PC-3 (cell line): Measurements from ENCODE around the gene CLK2. TPM values are rescaled to one million over a fixed set of nuclear protein-coding genes. Genes with fewer than 3 reads are reported as not detected.

Experiments
- ATAC-seq: fragments of 200-7000 bp; cut with Tn5 transposase; 2 replicates; pipeline ENCODE4 v1.9.1; 2020; ENCODE audit warnings: mild to moderate bottlenecking, moderate library complexity
- BruUV-seq: library from RNA; stranded (reverse); fragments of 400-500 nt; replicated peaks from 2 replicates; lab custom pipeline; 2021; lab: Mats Ljungman, UMichigan
- CTCF ChIA-PET: fragments of 300-600 bp; sonication (Branson Sonifier 250); formaldehyde crosslinking; loops from one replicate; lab custom pipeline; 2022; ENCODE audit warnings: antibody characterized with exemption; lab: Charles Lee
- POLR2A ChIA-PET: fragments of 300-600 bp; sonication (Branson Sonifier 250); formaldehyde crosslinking; loops from one replicate; lab custom pipeline; 2022; ENCODE audit warnings: antibody characterized with exemption; ENCODE audit not compliant: unreplicated experiment; lab: Charles Lee
- DNase-seq: peaks from one replicate; pipeline ENCODE4 v3.0.0-alpha.2; 2015
- H2AFZ ChIP-seq: fragments of 300-600 bp; sonication (generic); 2 replicates; pipeline ENCODE4 v1.6.0; 2016; ENCODE audit warnings: antibody characterized with exemption, low read length
- H3F3A ChIP-seq: fragments of 300-600 bp; sonication (generic); one replicate; pipeline ENCODE4 v1.6.0; 2017; ENCODE audit warnings: antibody characterized with exemption, low read length, control low read depth, mild to moderate bottlenecking; ENCODE audit not compliant: unreplicated experiment
- H3K27ac ChIP-seq: fragments of 300-600 bp; sonication (generic); 2 replicates; pipeline ENCODE4 v1.5.1; 2016; ENCODE audit warnings: mild to moderate bottlenecking, low read length
- H3K27me3 ChIP-seq: fragments of 300-600 bp; sonication (generic); 2 replicates; pipeline ENCODE4 v1.6.1; 2016; ENCODE audit warnings: low read length, mixed read lengths
- H3K36me3 ChIP-seq: fragments of 300-600 bp; sonication (generic); 2 replicates; pipeline ENCODE4 v1.6.1; 2016; ENCODE audit warnings: low read depth, mixed run types, low read length, mixed read lengths
- H3K4me1 ChIP-seq: fragments of 300-600 bp; sonication (generic); 2 replicates; pipeline ENCODE4 v1.5.1; 2016; ENCODE audit warnings: low read length; ENCODE audit not compliant: insufficient read depth
- H3K4me2 ChIP-seq: fragments of 300-600 bp; sonication (generic); 2 replicates; pipeline ENCODE4 v1.6.0; 2016; ENCODE audit warnings: low read length
- H3K4me3 ChIP-seq: fragments of 300-600 bp; sonication (generic); 2 replicates; pipeline ENCODE4 v1.5.1; 2016; ENCODE audit warnings: mild to moderate bottlenecking, low read length, mixed read lengths
- H3K79me2 ChIP-seq: fragments of 300-600 bp; sonication (generic); 2 replicates; pipeline ENCODE4 v1.6.1; 2017; ENCODE audit warnings: low read length, mixed read lengths
- H3K9ac ChIP-seq: fragments of 300-600 bp; sonication (generic); 2 replicates; pipeline ENCODE4 v1.6.0; 2016; ENCODE audit warnings: mild to moderate bottlenecking, low read length
- H3K9me2 ChIP-seq: fragments of 300-600 bp; sonication (generic); replicated peaks from 2 replicates; pipeline ENCODE4 v1.6.1; 2016; ENCODE audit warnings: mixed run types, low read length, mixed read lengths
- H3K9me3 ChIP-seq: fragments of 300-600 bp; sonication (generic); 2 replicates; pipeline ENCODE4 v1.6.1; 2016; ENCODE audit warnings: low read length, mixed read lengths
- H4K20me1 ChIP-seq: fragments of 300-600 bp; sonication (generic); 2 replicates; pipeline ENCODE4 v1.6.1; 2016; ENCODE audit warnings: low read length, mixed read lengths
- EZH2 ChIP-seq: fragments of 300-600 bp; sonication (generic); IDR thresholded peaks from one replicate; pipeline ENCODE4 v1.6.1; 2017; ENCODE audit warnings: antibody characterized with exemption, mild to moderate bottlenecking, low read length; ENCODE audit not compliant: unreplicated experiment
- EZH2phosphoT487 ChIP-seq: fragments of 300-600 bp; sonication (generic); IDR thresholded peaks from 2 replicates; pipeline ENCODE4 v1.6.1; 2018; ENCODE audit warnings: mild to moderate bottlenecking, antibody characterized with exemption, low read length, borderline replicate concordance
- intact Hi-C: fragments of 100-400 bp; cut with micrococcal nuclease; formaldehyde crosslinking; loops from 2 replicates; pipeline ENCODE4 v1.9.0; 2023
- total RNA-seq: library from RNA; depleted of rRNA; stranded (reverse); fragments of >200 nt; gene quantifications from 2 replicates; pipeline ENCODE4 v1.2.3, GENCODE V29; 2014
- TF ChIP-seq, protein P1 (sequence below): fragments of 300-600 bp; sonication (generic); conservative IDR thresholded peaks from 2 replicates; pipeline ENCODE4 v1.5.1; 2017; ENCODE audit warnings: antibody characterized with exemption, low read depth, mild to moderate bottlenecking, low read length

The CLK2 gene
- total RNA-seq, 1 experiment from 2014 or later = 49.9 TPM

DNA sequence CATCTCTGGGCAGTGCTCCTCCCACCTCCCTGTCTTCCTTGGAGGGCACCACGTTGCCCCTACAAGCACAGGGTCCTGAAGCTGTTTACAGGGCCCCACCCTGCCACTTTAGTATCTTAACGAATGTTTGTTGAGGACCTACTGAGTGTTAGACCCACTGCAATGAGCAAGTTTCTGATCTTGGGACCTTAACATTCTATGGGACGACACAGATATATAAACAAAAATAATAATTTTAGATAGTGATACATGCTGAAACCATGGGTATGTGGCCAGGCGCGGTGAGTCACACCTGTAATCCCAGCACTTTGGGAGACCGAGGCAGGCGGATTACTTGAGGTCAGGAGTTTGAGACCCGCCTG, 28.2 kb downstream of the CLK2 start:
- BruUV-seq = no TSS peak

GRCh38 chr1:155244368-155245162, 28.7 kb downstream of the CLK2 start:
- TSS peak; percentile 41 for BruUV-seq
- H3K27me3 ChIP-seq = no peaks in the 10 kb centered on the region
- H3K4me3 ChIP-seq = peak overlapping the region; percentile 77
- peaks cover 15% of the 10 kb centered on the region; the same call in 1 of the 2 replicates for H3K36me3 ChIP-seq
- ATAC-seq (peak; percentile 91), DNase-seq (peak; percentile 99)
- H3K27ac ChIP-seq = peak overlapping the region; percentile 54
- H3K9ac ChIP-seq = peak overlapping the region; percentile 71
- intact Hi-C loops = loop anchor here (2.0 to 5.0 kb wide), 2 partner anchors 37 to 64 kb away; partner anchors contain the start of genes FDPS, MTX1 and THBS3
- H3K79me2 ChIP-seq = peaks cover 11% of the 10 kb centered on the region
- H3K9me2 ChIP-seq = no peaks in the 10 kb centered on the region
- no peaks in the 10 kb centered on the region for H3F3A ChIP-seq
- peak overlapping the region; percentile 88 for H2AFZ ChIP-seq
- TF ChIP-seq EZH2 (no peak), EZH2phosphoT487 (no peak)
- TF ChIP-seq, protein P1, sequence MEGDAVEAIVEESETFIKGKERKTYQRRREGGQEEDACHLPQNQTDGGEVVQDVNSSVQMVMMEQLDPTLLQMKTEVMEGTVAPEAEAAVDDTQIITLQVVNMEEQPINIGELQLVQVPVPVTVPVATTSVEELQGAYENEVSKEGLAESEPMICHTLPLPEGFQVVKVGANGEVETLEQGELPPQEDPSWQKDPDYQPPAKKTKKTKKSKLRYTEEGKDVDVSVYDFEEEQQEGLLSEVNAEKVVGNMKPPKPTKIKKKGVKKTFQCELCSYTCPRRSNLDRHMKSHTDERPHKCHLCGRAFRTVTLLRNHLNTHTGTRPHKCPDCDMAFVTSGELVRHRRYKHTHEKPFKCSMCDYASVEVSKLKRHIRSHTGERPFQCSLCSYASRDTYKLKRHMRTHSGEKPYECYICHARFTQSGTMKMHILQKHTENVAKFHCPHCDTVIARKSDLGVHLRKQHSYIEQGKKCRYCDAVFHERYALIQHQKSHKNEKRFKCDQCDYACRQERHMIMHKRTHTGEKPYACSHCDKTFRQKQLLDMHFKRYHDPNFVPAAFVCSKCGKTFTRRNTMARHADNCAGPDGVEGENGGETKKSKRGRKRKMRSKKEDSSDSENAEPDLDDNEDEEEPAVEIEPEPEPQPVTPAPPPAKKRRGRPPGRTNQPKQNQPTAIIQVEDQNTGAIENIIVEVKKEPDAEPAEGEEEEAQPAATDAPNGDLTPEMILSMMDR = peak; percentile 23
- peak overlapping the region; percentile 87 for H3K4me2 ChIP-seq
- ChIA-PET CTCF (interaction anchor here (0.7 kb wide), 1 partner anchor 55 kb away, joined by 3 read pairs; no protein-coding TSS in a partner anchor), POLR2A (interaction anchor here (0.6 to 1.1 kb wide), 2 partner anchors 37 to 360 kb away, joined by 8 read pairs; partner anchors contain the start of gene THBS3)
- H3K4me1 ChIP-seq = peaks cover 27% of the 10 kb centered on the region
- no peaks in the 10 kb centered on the region for H3K9me3 ChIP-seq
- H4K20me1 ChIP-seq = no peaks in the 10 kb centered on the region

More for the DNA sequence above, 28.2 kb downstream of the CLK2 start:
- peak overlapping the region; percentile 54 for H3K27ac ChIP-seq
- no peak for TF ChIP-seq EZH2
- peak overlapping the region; percentile 71 for H3K9ac ChIP-seq
- DNase-seq (no peak), ATAC-seq (no peak)
- CTCF ChIA-PET = no interaction called here
- H3K9me2 ChIP-seq = no peaks in the 10 kb centered on the region
- H3K79me2 ChIP-seq = peaks cover 11% of the 10 kb centered on the region
- intact Hi-C loops = loop anchor here (2.0 kb wide), 1 partner anchor 64 kb away; the partner anchor contains the start of gene FDPS
- peak overlapping the region; percentile 77 for H3K4me3 ChIP-seq
- H3K27me3 ChIP-seq = no peaks in the 10 kb centered on the region
- no peaks in the 10 kb centered on the region for H3F3A ChIP-seq
- POLR2A ChIA-PET = no interaction called here
- no peaks in the 10 kb centered on the region for H3K9me3 ChIP-seq
- peaks cover 27% of the 10 kb centered on the region for H3K4me1 ChIP-seq
- no peaks in the 10 kb centered on the region for H4K20me1 ChIP-seq
- H2AFZ ChIP-seq = peak overlapping the region; percentile 88
- peaks cover 15% of the 10 kb centered on the region; the same call in 1 of the 2 replicates for H3K36me3 ChIP-seq
- peak overlapping the region; percentile 87 for H3K4me2 ChIP-seq

DNA sequence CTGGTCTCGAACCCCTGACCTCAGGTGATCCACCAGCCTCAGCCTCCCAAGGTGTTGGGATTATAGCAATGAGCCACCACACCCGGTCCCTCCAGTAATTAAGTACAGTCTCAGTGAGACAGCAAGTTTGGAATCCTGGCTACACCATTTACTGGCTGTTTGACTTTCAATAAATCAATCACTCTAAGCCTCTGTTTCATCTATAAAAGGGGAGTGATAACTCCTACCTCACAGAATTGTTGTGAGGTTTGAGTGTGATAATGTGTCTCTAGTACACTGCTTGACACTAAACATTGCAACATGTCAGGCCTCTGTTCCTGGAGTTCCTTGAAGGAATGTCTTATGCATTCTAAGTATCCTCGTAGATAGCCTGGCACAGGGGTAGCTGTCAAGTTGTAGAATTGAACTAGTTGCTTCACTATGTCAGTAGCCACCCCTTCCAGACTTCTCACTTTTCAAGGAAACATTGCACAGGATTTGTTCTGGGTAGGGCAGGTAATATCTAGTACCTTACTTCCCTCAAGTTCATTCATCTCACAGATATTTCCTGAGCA, 30.4 kb downstream of the CLK2 start:
- Histone ChIP-seq H3K9ac (peak overlapping the region; percentile 71; the same call in 1 of the 2 replicates), H3K4me3 (peak overlapping the region; percentile 77), H3F3A (no peaks in the 10 kb centered on the region), H2AFZ (no peak overlapping the region), H3K27me3 (no peaks in the 10 kb centered on the region), H3K9me2 (no peaks in the 10 kb centered on the region), H3K27ac (no peak overlapping the region), H4K20me1 (no peaks in the 10 kb centered on the region), H3K36me3 (peaks cover 8% of the 10 kb centered on the region; the same call in 1 of the 2 replicates), H3K4me2 (peak overlapping the region; percentile 87), H3K9me3 (no peaks in the 10 kb centered on the region), H3K4me1 (peaks cover 27% of the 10 kb centered on the region), H3K79me2 (peaks cover 11% of the 10 kb centered on the region)
- intact Hi-C loops = loop anchor here (5.0 kb wide), 1 partner anchor 36 kb away; the partner anchor contains the start of genes MTX1 and THBS3
- TF ChIP-seq EZH2phosphoT487 (no peak), EZH2 (no peak)
- TF ChIP-seq, protein P1 = no peak
- BruUV-seq = no TSS peak
- ChIA-PET POLR2A (no interaction called here), CTCF (interaction anchor here (0.7 kb wide), 1 partner anchor 36 kb away, joined by 4 read pairs; no protein-coding TSS in a partner anchor)
- ATAC-seq (no peak), DNase-seq (no peak)
